Activated T-cell treated with anti-CD3 and anti-CD28 coated beads for 4 hours (primary cell): ENCODE measurements around the gene MYO9A.

ENCODE experiments used
- DNase-seq: peaks from one replicate; pipeline ENCODE4 v3.0.0-alpha.2; 2020

MYO9A gene

GRCh38 chr15:71830981-71831380, 287.0 kb downstream of the MYO9A start:
- DNase-seq: no peak

- DNase-seq: no peak
Observed at GRCh38 chr15:71826196-71826595, 291.8 kb downstream of the MYO9A start.

GRCh38 chr15:71825021-71825730, 292.8 kb downstream of the MYO9A start:
- DNase-seq: no peak

GRCh38 chr15:71823801-71824200, 294.1 kb downstream of the MYO9A start:
- DNase-seq: no peak

- no peak for DNase-seq
Observed at GRCh38 chr15:71822890-71823630, 294.9 kb downstream of the MYO9A start.

- DNase-seq: no peak
Observed at GRCh38 chr15:71821547-71822129, 296.3 kb downstream of the MYO9A start.

GRCh38 chr15:71820127-71820526, 297.8 kb downstream of the MYO9A start:
- DNase-seq: no peak

GRCh38 chr15:71817351-71817750, 300.6 kb downstream of the MYO9A start:
- DNase-seq: no peak

- DNase-seq: no peak
Observed at GRCh38 chr15:71815301-71815700, 302.6 kb downstream of the MYO9A start.

- no peak for DNase-seq
Observed at GRCh38 chr15:71813723-71814470, 304.1 kb downstream of the MYO9A start.

GRCh38 chr15:71812966-71813722, 304.8 kb downstream of the MYO9A start:
- no peak for DNase-seq

- DNase-seq: no peak
Observed at GRCh38 chr15:71811752-71812735, 305.9 kb downstream of the MYO9A start.

- DNase-seq: no peak
Observed at GRCh38 chr15:71811036-71811736, 306.8 kb downstream of the MYO9A start.

- no peak for DNase-seq
Observed at GRCh38 chr15:71810256-71811035, 307.5 kb downstream of the MYO9A start, which contains the start of gene NR2E3. Gene NR2E3, plus strand, starts transcription at chr15:71810554. Its CDS starts 190 bp downstream, at chr15:71810744.

GRCh38 chr15:71809346-71809745, 308.6 kb downstream of the MYO9A start:
- no peak for DNase-seq

GRCh38 chr15:71808311-71809020, 309.5 kb downstream of the MYO9A start:
- no peak for DNase-seq

- no peak for DNase-seq
Observed at GRCh38 chr15:71807691-71808091, 310.3 kb downstream of the MYO9A start.

- no peak for DNase-seq
Observed at GRCh38 chr15:71807125-71807629, 310.8 kb downstream of the MYO9A start.

GRCh38 chr15:71806452-71806931, 311.5 kb downstream of the MYO9A start:
- no peak for DNase-seq
